Brain microvascular endothelial cell (primary cell): Measurements from ENCODE around the gene SS18L1.

Experiments used
- DNase-seq: peaks from one replicate; pipeline ENCODE4 v3.0.0-alpha.2; 2020
- H3K27ac ChIP-seq: fragments of 250-450 bp; sonication (Bioruptor Pico); 2 replicates; pipeline ENCODE4 v1.5.1; 2020; ENCODE audit warnings: mild to moderate bottlenecking, moderate library complexity
- H3K27me3 ChIP-seq: fragments of 250-450 bp; sonication (Bioruptor Pico); replicated peaks from 2 replicates; pipeline ENCODE4 v1.5.1; 2020; ENCODE audit warnings: mild to moderate bottlenecking
- H3K36me3 ChIP-seq: fragments of 250-450 bp; sonication (Bioruptor Pico); replicated peaks from 2 replicates; pipeline ENCODE4 v1.5.1; 2020; ENCODE audit warnings: mild to moderate bottlenecking
- H3K4me3 ChIP-seq: 2 replicates; pipeline ENCODE4 v1.5.1; 2011; ENCODE audit warnings: low read depth, mild to moderate bottlenecking, control low read depth, low read length, moderate library complexity
- in situ Hi-C: cut with HindIII; loops from 2 replicates; pipeline ENCODE4 v1.10.0; 2017; ENCODE audit warnings: low sequenced_read_pairs, low pct_ligation_motif_present
- TF ChIP-seq, protein P1 (sequence below): IDR thresholded peaks from 2 replicates; pipeline ENCODE4 v1.5.1; 2011; ENCODE audit warnings: low read depth, mild to moderate bottlenecking, moderate library complexity, low read length, control low read depth, inconsistent platforms; ENCODE audit errors: missing control alignments

Gene SS18L1

GRCh38 chr20:62215991-62216635 lies 72.5 kb downstream of the SS18L1 start:
- no peak for DNase-seq
- TF ChIP-seq, protein P1, sequence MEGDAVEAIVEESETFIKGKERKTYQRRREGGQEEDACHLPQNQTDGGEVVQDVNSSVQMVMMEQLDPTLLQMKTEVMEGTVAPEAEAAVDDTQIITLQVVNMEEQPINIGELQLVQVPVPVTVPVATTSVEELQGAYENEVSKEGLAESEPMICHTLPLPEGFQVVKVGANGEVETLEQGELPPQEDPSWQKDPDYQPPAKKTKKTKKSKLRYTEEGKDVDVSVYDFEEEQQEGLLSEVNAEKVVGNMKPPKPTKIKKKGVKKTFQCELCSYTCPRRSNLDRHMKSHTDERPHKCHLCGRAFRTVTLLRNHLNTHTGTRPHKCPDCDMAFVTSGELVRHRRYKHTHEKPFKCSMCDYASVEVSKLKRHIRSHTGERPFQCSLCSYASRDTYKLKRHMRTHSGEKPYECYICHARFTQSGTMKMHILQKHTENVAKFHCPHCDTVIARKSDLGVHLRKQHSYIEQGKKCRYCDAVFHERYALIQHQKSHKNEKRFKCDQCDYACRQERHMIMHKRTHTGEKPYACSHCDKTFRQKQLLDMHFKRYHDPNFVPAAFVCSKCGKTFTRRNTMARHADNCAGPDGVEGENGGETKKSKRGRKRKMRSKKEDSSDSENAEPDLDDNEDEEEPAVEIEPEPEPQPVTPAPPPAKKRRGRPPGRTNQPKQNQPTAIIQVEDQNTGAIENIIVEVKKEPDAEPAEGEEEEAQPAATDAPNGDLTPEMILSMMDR, result no peak
- Histone ChIP-seq H3K36me3 (no peaks in the 10 kb centered on the region), H3K27me3 (peaks cover 44% of the 10 kb centered on the region), H3K27ac (no peak overlapping the region), H3K4me3 (no peak overlapping the region)
- in situ Hi-C loops, result no loop called here

GRCh38 chr20:62216636-62217566 lies 73.3 kb downstream of the SS18L1 start:
- TF ChIP-seq, protein P1, result no peak
- in situ Hi-C loops, result no loop called here
- Histone ChIP-seq H3K27me3 (peaks cover 44% of the 10 kb centered on the region), H3K4me3 (no peak overlapping the region), H3K27ac (no peak overlapping the region), H3K36me3 (no peaks in the 10 kb centered on the region)
- no peak for DNase-seq

DNA sequence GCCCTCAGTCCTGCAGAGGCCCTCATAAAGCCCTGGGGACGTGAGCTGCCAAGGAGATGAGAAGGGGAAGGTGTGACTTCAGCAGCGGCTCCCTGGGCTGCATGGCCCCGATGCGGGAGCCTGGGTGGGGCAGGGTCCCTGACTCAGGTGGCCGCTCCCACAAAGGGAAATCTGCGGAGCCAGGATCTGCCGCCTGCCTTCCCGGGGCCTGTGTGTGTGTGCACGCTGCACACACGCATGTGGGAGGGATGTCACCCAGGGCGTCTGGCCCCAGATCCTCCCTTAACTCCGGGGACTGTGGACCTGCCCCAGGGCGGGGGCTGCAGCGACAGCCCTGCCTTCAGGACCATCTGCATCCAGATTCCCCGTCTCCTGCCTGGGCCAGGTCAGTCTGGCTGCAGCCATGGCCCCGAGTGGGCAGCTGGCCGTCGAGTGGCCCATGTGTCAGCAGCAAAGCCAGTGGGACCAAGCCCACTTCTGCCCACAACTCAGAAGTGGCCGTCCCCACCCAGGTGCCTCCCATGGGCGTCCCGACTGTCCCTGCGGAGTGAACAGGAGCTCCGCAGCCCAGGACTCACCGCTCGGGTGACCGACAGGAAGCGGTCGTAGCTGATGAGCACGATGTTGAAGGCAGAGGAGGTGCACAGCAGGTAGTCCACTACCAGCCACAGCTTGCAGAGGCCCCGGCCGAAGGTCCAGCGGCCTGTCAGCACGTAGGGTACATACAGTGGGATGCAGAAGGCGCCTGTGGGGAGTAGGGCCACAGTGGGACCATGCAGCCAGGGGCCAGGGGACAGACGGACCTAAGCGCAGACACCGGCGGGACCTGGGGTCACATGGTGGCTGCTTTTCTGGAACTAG lies 74.6 kb downstream of the SS18L1 start:
- in situ Hi-C loops, result no loop called here
- no peak for DNase-seq
- TF ChIP-seq, protein P1, result no peak
- Histone ChIP-seq H3K27me3 (peaks cover 47% of the 10 kb centered on the region), H3K27ac (no peak overlapping the region), H3K4me3 (no peak overlapping the region), H3K36me3 (no peaks in the 10 kb centered on the region)

GRCh38 chr20:62219101-62219991 lies 75.8 kb downstream of the SS18L1 start:
- H3K27ac ChIP-seq, result no peak overlapping the region
- no peak for DNase-seq
- no peaks in the 10 kb centered on the region for H3K36me3 ChIP-seq
- TF ChIP-seq, protein P1, result no peak
- H3K4me3 ChIP-seq, result no peak overlapping the region
- peaks cover 47% of the 10 kb centered on the region for H3K27me3 ChIP-seq
- in situ Hi-C loops, result no loop called here
